Activated CD4-positive, CD25-positive, alpha-beta regulatory T cell (primary cell): ENCODE measurements around the gene ART5.

Experiments
- DNase-seq, 4 experiments: peaks; one replicate each; lab custom pipeline; 2025; lab: John Stamatoyannopoulos, UW

ART5 gene, protein sequence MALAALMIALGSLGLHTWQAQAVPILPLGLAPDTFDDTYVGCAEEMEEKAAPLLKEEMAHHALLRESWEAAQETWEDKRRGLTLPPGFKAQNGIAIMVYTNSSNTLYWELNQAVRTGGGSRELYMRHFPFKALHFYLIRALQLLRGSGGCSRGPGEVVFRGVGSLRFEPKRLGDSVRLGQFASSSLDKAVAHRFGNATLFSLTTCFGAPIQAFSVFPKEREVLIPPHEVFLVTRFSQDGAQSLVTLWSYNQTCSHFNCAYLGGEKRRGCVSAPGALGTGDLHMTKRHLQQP

GRCh38 chr11:3641701-3642070 lies at the start of gene ART5:
ART5 (minus strand) TSS chr11:3641992; CDS start chr11:3641862, 130 bp downstream.
- DNase-seq: no peak

DNA sequence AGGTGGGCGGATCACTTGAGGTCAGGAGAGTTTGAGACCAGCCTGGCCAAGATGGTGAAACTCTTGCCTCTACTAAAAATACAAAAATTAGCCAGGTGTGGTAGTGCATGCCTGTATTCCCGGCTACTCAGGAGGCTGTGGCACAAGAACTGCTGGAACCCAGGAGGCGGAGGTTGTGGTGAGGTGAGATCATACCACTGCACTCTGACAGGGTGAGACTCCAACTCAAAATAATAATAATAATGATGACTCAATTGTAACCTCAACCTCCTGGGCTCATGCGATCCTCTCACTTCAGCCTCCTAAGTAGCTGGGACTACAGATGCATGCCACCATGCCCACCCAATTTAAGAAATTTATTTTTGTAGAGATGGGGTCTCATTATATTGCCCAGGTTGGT lies 45.0 kb upstream of the ART5 start:
- no peak for DNase-seq

- DNase-seq: no peak
These were observed 44.1 kb upstream of the ART5 start for GRCh38 chr11:3685923-3686322.

DNA sequence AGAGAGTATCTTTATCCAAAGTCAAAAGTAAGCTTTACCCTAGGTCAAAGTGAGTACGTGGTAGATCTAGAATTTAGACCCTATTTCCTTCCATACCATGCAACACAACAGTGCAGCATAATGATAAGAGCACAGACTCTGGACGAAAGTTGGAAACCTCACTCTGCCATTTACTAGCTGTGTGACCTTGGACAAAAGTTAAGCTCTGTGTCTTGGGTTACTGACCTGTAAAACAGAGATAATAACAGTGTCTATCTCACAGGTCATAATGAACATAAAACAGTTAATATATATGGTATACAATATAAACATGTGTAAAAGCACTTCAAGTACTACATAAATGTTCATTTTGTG lies 43.0 kb upstream of the ART5 start:
- DNase-seq: no peak

DNA sequence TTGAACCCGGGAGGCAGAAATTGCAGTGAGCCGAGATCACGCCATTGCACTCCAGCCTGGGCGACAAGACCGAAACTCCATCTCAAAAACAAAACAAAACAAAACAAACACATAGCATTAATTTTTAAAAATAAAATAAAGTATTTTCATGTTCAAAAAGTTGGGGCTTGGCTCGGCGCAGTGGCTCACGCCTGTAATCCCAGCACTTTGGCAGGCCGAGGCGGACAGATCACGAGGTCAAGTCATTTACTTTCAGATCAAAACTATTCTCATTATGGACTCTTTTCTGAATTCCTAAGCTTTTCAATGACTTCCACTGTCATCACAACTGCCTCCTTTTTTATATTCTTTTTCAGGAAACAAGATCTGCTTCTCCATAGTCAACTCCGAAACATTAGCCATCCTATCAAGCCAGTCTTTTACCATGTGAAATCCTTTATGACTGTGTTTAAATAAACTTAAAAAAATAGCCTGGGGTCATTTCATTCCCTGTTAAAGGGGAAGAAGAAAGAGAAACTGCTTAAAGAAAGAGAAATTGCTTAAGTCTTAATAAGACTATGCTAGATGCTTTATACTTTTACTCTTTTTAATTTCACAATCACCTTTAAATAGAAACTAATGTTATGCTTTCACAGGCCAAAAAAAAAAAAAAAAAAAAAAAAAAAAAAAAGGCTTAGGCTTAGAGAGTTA lies 42.5 kb upstream of the ART5 start:
- no peak for DNase-seq

- DNase-seq: no peak
These were observed 41.2 kb upstream of the ART5 start for GRCh38 chr11:3683039-3683438.

- DNase-seq: no peak
These were observed 37.3 kb upstream of the ART5 start for GRCh38 chr11:3679077-3679476.

DNA sequence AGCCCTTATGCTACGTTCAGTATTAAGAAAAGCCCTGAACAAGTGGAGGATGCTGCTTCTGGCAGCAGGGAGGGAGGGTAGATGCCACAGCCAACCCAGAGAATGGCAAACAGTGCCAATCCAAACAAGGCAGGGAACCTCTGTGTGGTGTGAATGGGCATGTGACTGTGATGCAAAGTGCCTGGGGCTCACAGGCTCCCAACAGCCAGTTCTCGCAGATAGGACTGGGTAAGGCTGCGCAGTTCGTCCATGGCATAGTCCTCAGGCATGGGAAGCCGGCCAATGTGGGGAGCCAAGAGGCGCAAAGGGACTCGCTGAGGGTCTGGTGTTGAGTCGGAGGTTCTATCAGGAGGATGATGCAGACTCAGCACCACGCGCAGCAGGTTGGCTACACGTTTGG lies 34.2 kb upstream of the ART5 start:
- no peak for DNase-seq

- DNase-seq: no peak
These were observed 32.4 kb upstream of the ART5 start for GRCh38 chr11:3674189-3674588.

DNA sequence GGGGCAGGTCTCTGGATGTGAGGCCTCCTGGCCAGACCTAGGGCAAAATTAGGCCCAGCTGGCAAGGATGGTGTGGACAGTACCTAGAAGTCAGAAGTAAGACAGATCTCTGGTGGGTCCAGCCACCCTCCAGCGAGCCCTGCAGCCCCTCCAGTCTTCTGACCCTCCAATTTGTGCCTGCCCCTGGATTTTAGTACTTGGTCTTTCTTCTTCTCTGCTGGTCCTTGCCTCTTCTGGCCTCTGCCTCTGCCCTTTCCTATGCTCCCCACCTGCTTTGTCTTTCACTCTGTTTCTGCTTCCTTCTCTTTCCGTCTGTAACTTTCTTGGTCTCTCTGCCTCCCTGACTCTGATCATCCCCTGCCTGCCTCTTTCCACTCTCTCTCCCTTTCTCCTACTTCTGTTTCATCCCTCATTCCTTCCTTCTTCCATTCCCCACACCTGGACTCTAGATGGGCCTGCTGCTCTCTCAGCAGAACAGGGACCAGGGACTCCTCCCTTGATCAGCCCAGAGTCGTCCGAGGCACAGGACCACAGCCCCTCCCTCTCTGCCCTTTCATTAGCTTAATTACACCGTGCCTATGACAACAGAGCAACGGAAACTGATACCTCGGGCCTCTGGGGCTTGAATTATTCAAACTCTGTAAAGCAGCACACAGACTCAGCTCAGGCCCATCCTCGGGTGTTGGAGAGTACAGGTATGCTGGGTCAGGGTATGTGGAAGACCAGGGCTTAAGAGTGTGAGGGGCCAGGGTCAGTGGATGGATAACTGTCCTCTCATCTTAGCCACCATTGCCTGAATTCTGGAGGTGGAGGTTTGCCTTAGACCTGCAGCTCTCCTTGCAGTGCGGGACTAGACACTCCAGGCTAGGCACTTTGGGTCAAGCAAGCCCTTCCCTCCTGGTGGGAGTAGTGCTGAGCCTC lies 29.8 kb upstream of the ART5 start, which contains the start of gene CHRNA10:
TSS of gene CHRNA10 (minus strand) at position 51 of the 921 bp plus-strand sequence. CDS start 72 bp downstream, outside the sequence.
- DNase-seq: no peak

GRCh38 chr11:3669742-3670183 lies 28.0 kb upstream of the ART5 start:
- DNase-seq: no peak

DNA sequence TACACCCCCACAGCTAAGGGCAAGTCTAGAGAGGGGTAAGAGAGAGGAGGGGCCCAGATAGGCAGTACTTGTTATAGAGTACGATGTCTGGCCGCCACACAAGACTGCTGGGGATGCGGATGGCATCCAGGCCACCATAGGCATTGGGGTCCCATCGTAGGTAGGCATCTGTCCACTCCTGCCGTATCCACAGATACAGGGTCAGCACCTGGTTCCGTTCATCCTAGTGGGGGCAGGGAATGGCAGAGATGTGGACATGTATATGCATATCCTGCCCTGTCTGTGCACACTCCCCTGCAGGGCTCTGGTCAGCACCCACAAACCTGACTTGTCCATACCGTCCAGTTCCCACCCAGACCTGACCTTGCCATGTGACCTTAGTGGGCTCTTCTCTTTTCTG lies 27.3 kb upstream of the ART5 start:
- no peak for DNase-seq

DNA sequence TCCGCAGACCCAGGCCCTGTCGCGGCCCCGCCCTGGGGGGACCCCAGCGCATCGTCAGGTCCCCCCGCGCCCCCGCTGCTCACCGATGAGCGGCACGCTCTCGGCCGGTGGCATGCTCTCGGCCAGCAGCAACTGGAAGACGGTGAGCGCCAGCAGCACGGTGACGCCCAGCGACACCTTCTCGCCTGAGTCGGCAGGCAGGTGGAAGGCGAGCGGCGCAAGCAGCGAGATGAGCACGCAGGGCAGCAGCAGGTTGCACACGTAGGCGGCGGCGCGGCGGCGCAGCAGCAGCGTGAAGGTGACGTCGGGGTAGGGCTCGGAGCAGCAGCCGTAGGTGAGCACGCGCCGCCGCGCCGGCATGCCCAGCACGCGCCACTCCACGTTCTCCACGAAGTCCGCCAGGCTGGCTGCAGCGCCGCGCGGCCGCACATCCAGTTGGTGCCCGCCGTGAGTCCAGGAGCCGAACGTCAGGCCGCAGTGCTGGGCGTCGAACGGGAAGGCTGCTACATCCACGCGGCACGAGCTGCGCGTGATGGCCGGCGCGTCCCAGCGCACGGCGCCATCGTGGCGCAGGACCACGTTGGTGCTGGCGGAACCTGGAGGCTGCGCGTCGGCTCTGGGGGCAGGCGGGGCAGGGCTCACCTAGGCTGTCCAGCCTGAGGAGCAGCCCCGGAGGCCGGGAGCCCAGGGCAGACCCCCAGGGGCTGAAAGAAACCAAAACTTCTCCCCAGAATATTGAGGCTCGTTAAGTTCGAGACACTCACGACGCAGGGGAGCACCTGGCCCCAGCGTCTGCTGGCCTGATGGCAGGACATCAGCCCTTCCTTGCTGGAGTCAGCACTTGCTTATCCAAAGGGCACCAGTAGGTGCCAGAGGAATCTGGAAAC lies 25.6 kb upstream of the ART5 start:
- no peak for DNase-seq

GRCh38 chr11:3666023-3666530 lies 24.3 kb upstream of the ART5 start:
- no peak for DNase-seq

GRCh38 chr11:3665336-3666022 lies 23.7 kb upstream of the ART5 start:
- DNase-seq: no peak

DNA sequence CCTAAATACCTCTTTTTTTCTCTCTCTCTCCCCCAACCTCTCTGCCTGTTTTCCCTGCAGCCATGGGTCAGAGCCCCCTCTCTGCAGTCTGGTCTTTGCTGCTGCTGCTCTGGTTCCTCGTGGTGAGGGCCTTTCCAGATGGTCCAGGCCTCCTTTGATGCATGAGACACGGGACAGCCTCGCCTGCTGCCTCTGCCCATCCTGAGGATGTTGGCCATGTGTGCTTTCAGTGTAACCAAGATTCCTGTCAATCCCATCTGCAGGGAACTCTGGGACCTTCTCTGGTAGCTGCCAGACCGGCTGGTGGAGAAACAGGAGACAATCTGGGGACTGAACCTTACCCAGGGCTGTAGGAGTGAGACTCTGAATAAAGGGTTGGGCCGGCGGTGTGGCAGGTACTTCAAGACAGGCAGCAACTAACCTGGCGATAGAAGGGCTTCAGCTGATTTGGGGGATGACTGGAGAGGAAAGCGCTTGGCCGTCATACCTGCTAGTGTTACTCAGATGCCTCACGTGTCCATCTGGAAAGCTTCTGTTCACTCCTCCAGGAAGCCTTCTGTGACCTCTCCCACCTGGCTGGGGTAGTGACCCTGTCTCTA lies 22.3 kb upstream of the ART5 start:
- DNase-seq: no peak

DNA sequence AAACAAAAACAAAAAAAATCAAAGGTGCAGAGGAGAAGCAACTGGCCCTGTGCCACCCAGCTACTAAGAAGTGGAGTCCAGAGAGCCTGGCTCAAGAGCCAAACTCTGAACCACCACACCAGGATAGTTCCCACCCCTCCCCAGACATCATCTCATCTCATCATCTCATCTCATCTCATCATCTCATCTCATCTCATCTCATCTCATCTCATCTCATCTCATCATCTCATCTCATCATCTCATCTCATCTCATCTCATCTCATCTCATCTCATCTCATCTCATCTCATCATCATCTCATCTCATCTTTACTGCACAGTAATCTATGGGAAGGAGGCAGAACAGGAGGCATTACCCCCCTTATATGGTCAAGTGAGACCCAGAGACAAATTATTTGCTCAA lies 21.1 kb upstream of the ART5 start:
- DNase-seq: no peak

GRCh38 chr11:3660960-3661359 lies 19.2 kb upstream of the ART5 start:
- DNase-seq: no peak

DNA sequence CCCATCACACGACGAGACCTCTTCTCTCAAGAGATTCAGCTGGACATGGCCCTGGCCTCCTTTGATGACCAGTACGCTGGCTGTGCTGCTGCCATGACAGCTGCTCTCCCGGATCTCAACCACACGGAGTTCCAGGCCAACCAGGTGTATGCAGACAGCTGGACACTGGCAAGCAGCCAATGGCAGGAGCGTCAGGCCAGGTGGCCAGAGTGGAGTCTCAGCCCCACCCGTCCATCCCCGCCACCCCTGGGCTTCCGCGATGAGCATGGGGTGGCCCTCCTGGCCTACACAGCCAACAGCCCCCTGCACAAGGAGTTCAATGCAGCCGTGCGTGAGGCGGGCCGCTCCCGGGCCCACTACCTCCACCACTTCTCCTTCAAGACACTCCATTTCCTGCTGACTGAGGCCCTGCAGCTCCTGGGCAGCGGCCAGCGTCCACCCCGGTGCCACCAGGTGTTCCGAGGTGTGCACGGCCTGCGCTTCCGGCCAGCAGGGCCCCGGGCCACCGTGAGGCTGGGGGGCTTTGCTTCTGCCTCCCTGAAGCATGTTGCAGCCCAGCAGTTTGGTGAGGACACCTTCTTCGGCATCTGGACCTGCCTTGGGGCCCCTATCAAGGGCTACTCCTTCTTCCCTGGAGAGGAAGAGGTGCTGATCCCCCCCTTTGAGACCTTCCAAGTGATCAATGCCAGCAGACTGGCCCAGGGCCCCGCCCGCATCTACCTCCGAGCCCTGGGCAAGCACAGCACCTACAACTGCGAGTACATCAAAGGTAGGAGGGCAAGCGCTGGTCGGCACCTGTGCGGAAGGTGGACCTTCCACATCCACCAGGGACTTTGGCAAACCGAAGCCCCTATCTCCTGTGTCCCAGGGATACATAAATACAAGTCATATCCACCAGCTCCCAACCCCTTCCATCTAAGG lies 18.1 kb upstream of the ART5 start:
- no peak for DNase-seq
